GM12864 (cell line): Measurements from ENCODE around the gene MTCL3.
A peak's percentile ranks its signal among the peaks of the same experiment; 100 is the strongest.

Experiments used
- DNase-seq: peaks from one replicate; pipeline ENCODE4 v3.0.0-alpha.2; 2011; ENCODE audit warnings: low read depth
- H3K4me3 ChIP-seq: 2 replicates; pipeline ENCODE4 v1.5.1; 2011; ENCODE audit warnings: mild to moderate bottlenecking, low read depth, low read length, control low read depth
- CTCF ChIP-seq: IDR thresholded peaks from 2 replicates; pipeline ENCODE4 v1.5.1; 2011; ENCODE audit warnings: low read depth, mild to moderate bottlenecking, moderate library complexity, low read length, control low read depth, inconsistent platforms; ENCODE audit errors: missing control alignments

Gene MTCL3

GRCh38 chr6:127484212-127484863 is 34.8 kb downstream of the MTCL3 start:
- H3K4me3 ChIP-seq, result no peak overlapping the region; the same call in 1 of the 2 replicates
- DNase-seq, result peak; percentile 40
- TF ChIP-seq CTCF, result no peak

- TF ChIP-seq CTCF, result no peak
- no peak for DNase-seq
- no peak overlapping the region for H3K4me3 ChIP-seq
These were observed 35.6 kb downstream of the MTCL3 start for GRCh38 chr6:127483399-127484055.

GRCh38 chr6:127482325-127482724 is 36.8 kb downstream of the MTCL3 start:
- TF ChIP-seq CTCF, result no peak
- no peak overlapping the region for H3K4me3 ChIP-seq
- DNase-seq, result no peak

GRCh38 chr6:127481628-127482027 is 37.5 kb downstream of the MTCL3 start:
- TF ChIP-seq CTCF, result no peak
- DNase-seq, result no peak
- no peak overlapping the region for H3K4me3 ChIP-seq

- H3K4me3 ChIP-seq, result no peak overlapping the region
- TF ChIP-seq CTCF, result no peak
- no peak for DNase-seq
These were observed 38.0 kb downstream of the MTCL3 start for GRCh38 chr6:127481111-127481510.

GRCh38 chr6:127477658-127478057 is 41.5 kb downstream of the MTCL3 start:
- no peak for TF ChIP-seq CTCF
- no peak for DNase-seq
- no peak overlapping the region for H3K4me3 ChIP-seq

- TF ChIP-seq CTCF, result no peak
- DNase-seq, result no peak
- H3K4me3 ChIP-seq, result no peak overlapping the region
These were observed 43.3 kb downstream of the MTCL3 start for GRCh38 chr6:127475823-127476176.
